Liver (tissue), 9 donors: Measurements from ENCODE around the gene TP53TG5. TPM values are rescaled to one million over a fixed set of nuclear protein-coding genes. Genes with fewer than 3 reads are reported as not detected.

Experiments used
- DNase-seq: peaks from one replicate; pipeline ENCODE4 v3.0.0-alpha.2; 2017; ENCODE audit warnings: low spot score
- H3K27ac ChIP-seq, 2 donors: one replicate each; pipeline ENCODE4 v1.7.0; 2013; ENCODE audit warnings: inconsistent platforms in 2 of 2, low read length in 2 of 2, control low read depth in 1 of 2, low read depth in 1 of 2, mild to moderate bottlenecking in 1 of 2
- H3K27me3 ChIP-seq, 4 donors: one replicate each; pipeline versions ENCODE4 v1.6.1 to v1.7.0; 2013; ENCODE audit warnings: low read length in 3 of 4, inconsistent platforms in 1 of 4, mild to moderate bottlenecking in 1 of 4, moderate library complexity in 1 of 4; ENCODE audit not compliant: control insufficient read depth in 4 of 4, insufficient read depth in 4 of 4
- H3K36me3 ChIP-seq, 4 donors: one replicate each; pipeline versions ENCODE4 v1.6.1 to v1.7.0; 2013; ENCODE audit warnings: low read length in 3 of 4, mild to moderate bottlenecking in 3 of 4, low read depth in 1 of 4, moderate library complexity in 1 of 4; ENCODE audit not compliant: control insufficient read depth in 4 of 4, insufficient read depth in 3 of 4
- H3K4me1 ChIP-seq, 4 donors: one replicate each; pipeline versions ENCODE4 v1.6.1 to v1.7.0; 2013; ENCODE audit warnings: low read length in 3 of 4, mild to moderate bottlenecking in 3 of 4, moderate library complexity in 1 of 4; ENCODE audit not compliant: control insufficient read depth in 4 of 4, insufficient read depth in 4 of 4
- H3K4me3 ChIP-seq, 3 donors: one replicate each; pipeline versions ENCODE4 v1.6.1 to v1.7.0; 2013; ENCODE audit warnings: low read length in 3 of 3, control low read depth in 1 of 3, low read depth in 1 of 3, mild to moderate bottlenecking in 1 of 3
- H3K9ac ChIP-seq, 2 donors: one replicate each; pipeline ENCODE4 v1.7.0; 2013; ENCODE audit warnings: low read length in 2 of 2, mild to moderate bottlenecking in 2 of 2, moderate library complexity in 2 of 2, control low read depth in 1 of 2, low read depth in 1 of 2
- H3K9me3 ChIP-seq, 4 donors: one replicate each; pipeline versions ENCODE4 v1.6.1 to v1.7.0; 2013; ENCODE audit warnings: low read length in 3 of 4; ENCODE audit not compliant: control insufficient read depth in 4 of 4
- EGR1 ChIP-seq, 2 donors: IDR thresholded peaks; 2 replicates each; pipeline ENCODE4 v1.6.1; 2016 to 2018; ENCODE audit warnings: antibody characterized with exemption in 2 of 2, low read depth in 2 of 2
- FOXA1 ChIP-seq: IDR thresholded peaks from 2 replicates; pipeline ENCODE4 v1.6.1; 2016; ENCODE audit warnings: antibody characterized with exemption
- GABPA ChIP-seq, 2 donors: IDR thresholded peaks in 1 of 2; conservative IDR thresholded peaks in 1 of 2; 2 replicates each; pipeline ENCODE4 v1.6.1; 2016; ENCODE audit warnings: antibody characterized with exemption in 2 of 2, mild to moderate bottlenecking in 1 of 2, moderate library complexity in 1 of 2
- HNF4G ChIP-seq: IDR thresholded peaks from 2 replicates; pipeline ENCODE4 v1.6.1; 2016; ENCODE audit warnings: antibody characterized with exemption
- NR2F2 ChIP-seq: IDR thresholded peaks from 2 replicates; pipeline ENCODE4 v1.6.1; 2016; ENCODE audit warnings: antibody characterized with exemption
- RAD21 ChIP-seq, 2 donors: IDR thresholded peaks; 2 replicates each; pipeline ENCODE4 v1.6.1; 2016; ENCODE audit warnings: antibody characterized with exemption in 2 of 2, mild to moderate bottlenecking in 2 of 2
- RXRA ChIP-seq, 2 donors: IDR thresholded peaks; 2 replicates each; pipeline ENCODE4 v1.6.1; 2017 to 2018; ENCODE audit warnings: antibody characterized with exemption in 2 of 2, mild to moderate bottlenecking in 1 of 2
- SP1 ChIP-seq: IDR thresholded peaks from 2 replicates; pipeline ENCODE4 v1.6.1; 2018; ENCODE audit warnings: antibody characterized with exemption, mild to moderate bottlenecking
- YY1 ChIP-seq: IDR thresholded peaks from 2 replicates; pipeline ENCODE4 v1.6.1; 2016; ENCODE audit warnings: antibody characterized with exemption, mild to moderate bottlenecking
- WGBS: extraction: QIAGEN DNeasy Blood & Tissue Kit; methylation state at CpG from one replicate; pipeline ENCODE4 v1.1.7; 2013; 5-methylcytosine and 5-hydroxymethylcytosine counted together
- polyA plus RNA-seq, 2 donors: library from polyadenylated mRNA; stranded (reverse) in 1 of 2; unstranded in 1 of 2; fragments of 200-250 nt in 1 of 2; fragments of >200 nt in 1 of 2; fragmentation: Nextera tagmentation in 1 of 2; extraction: Ambion mirVana in 1 of 2; gene quantifications; one replicate each; pipeline versions ENCODE4 v1.2.1 to v1.2.3, GENCODE V29; 2013 to 2015
- total RNA-seq, 2 donors: library from RNA; depleted of rRNA; stranded (reverse); fragments of >200 nt; gene quantifications; one replicate each; pipeline ENCODE4 v1.2.3, GENCODE V29; 2014
- TF ChIP-seq, protein P1 (sequence below): IDR thresholded peaks from 2 replicates; pipeline ENCODE4 v1.6.1; 2016; ENCODE audit warnings: antibody characterized with exemption, mild to moderate bottlenecking
- TF ChIP-seq, protein P2 (sequence below): fragments of 150-350 bp; IDR thresholded peaks from 2 replicates; pipeline ENCODE4 v1.5.1; 2017; ENCODE audit warnings: improper control_type of control experiment, low read depth, low read length; ENCODE audit not compliant: missing input control
- TF ChIP-seq, protein P3 (sequence below): IDR thresholded peaks from 2 replicates; pipeline ENCODE4 v1.6.1; 2016; ENCODE audit warnings: antibody characterized with exemption
- TF ChIP-seq, protein P4 (sequence below): IDR thresholded peaks from 2 replicates; pipeline ENCODE4 v1.6.1; 2016; ENCODE audit warnings: antibody characterized with exemption
- TF ChIP-seq, protein P5 (sequence below): IDR thresholded peaks from 2 replicates; pipeline ENCODE4 v1.6.1; 2016; ENCODE audit warnings: antibody characterized with exemption
- donor health status: healthy.
- donor health status: healthy.
- donor health status: healthy.
- donor health status: healthy.
- donor health status: healthy.

Gene TP53TG5
- total and polyA plus RNA-seq, 4 donors: not detected

DNA sequence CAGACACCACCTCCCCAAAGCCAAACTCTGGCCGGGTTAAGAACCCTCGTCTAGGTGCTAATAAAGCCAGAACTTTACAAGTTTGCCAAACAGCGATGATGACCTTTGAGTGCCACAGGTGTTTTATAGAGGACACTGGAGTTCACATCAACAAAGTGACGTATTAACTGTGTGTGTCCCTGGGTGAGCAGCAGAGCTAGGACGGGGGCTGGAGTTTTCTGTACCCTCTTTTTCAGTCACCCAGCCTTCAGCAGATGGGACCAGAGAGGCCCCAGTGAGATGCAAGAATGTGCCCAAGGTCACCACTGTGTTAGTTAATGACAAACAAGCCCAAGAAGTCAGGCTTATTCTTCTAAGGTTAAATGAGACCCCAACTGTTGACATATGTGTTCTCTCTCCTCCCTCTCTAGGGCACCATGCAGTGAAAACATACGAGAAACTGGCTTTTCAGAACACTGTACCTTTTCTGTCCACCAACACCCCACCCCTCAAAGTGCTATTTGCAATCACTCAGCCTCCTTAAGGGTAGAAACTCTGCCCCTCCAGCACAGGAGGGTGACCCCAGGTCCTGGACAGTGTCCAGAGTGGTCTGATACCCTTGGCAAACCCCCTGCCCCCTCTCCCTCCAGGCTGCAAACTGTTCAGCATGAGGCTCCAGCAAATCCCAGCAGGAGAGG is 35.1 kb downstream of the TP53TG5 start:
- Histone ChIP-seq H3K27me3 (no peaks in the 10 kb centered on the region), H3K4me1 (peaks cover 23 to 68% (median 39%) of the 10 kb centered on the region in 4 donors), H3K9ac (peak overlapping the region; percentile 57 to 99), H3K36me3 (peaks cover 0 to 13% (median 0%) of the 10 kb centered on the region in 4 donors), H3K4me3 (peak overlapping the region; percentile 40 to 96 (median 45)), H3K9me3 (no peaks in the 10 kb centered on the region), H3K27ac (peak overlapping the region; percentile 81 to 97)
- DNase-seq: peak; percentile 53
- 23% methylated on average over 6 of the region's 6 CpGs for WGBS
- TF ChIP-seq RXRA (IDR thresholded peaks at IDR 0.05) (peak in 1 of 2 donors; percentile 70), SP1 (peak; percentile 19), HNF4G (no peak), YY1 (no peak), RAD21 (IDR thresholded peaks at IDR 0.05) (no peak), EGR1 (IDR thresholded peaks at IDR 0.05; ENCODE audit: low read depth in 2 of 2) (no peak), FOXA1 (no peak), NR2F2 (no peak), GABPA (IDR thresholded peaks at IDR 0.05 in 1 of 2, conservative IDR thresholded peaks at IDR 0.05 in 1 of 2) (no peak)
- TF ChIP-seq, protein P1, sequence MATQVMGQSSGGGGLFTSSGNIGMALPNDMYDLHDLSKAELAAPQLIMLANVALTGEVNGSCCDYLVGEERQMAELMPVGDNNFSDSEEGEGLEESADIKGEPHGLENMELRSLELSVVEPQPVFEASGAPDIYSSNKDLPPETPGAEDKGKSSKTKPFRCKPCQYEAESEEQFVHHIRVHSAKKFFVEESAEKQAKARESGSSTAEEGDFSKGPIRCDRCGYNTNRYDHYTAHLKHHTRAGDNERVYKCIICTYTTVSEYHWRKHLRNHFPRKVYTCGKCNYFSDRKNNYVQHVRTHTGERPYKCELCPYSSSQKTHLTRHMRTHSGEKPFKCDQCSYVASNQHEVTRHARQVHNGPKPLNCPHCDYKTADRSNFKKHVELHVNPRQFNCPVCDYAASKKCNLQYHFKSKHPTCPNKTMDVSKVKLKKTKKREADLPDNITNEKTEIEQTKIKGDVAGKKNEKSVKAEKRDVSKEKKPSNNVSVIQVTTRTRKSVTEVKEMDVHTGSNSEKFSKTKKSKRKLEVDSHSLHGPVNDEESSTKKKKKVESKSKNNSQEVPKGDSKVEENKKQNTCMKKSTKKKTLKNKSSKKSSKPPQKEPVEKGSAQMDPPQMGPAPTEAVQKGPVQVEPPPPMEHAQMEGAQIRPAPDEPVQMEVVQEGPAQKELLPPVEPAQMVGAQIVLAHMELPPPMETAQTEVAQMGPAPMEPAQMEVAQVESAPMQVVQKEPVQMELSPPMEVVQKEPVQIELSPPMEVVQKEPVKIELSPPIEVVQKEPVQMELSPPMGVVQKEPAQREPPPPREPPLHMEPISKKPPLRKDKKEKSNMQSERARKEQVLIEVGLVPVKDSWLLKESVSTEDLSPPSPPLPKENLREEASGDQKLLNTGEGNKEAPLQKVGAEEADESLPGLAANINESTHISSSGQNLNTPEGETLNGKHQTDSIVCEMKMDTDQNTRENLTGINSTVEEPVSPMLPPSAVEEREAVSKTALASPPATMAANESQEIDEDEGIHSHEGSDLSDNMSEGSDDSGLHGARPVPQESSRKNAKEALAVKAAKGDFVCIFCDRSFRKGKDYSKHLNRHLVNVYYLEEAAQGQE: no peak
- TF ChIP-seq, protein P2, sequence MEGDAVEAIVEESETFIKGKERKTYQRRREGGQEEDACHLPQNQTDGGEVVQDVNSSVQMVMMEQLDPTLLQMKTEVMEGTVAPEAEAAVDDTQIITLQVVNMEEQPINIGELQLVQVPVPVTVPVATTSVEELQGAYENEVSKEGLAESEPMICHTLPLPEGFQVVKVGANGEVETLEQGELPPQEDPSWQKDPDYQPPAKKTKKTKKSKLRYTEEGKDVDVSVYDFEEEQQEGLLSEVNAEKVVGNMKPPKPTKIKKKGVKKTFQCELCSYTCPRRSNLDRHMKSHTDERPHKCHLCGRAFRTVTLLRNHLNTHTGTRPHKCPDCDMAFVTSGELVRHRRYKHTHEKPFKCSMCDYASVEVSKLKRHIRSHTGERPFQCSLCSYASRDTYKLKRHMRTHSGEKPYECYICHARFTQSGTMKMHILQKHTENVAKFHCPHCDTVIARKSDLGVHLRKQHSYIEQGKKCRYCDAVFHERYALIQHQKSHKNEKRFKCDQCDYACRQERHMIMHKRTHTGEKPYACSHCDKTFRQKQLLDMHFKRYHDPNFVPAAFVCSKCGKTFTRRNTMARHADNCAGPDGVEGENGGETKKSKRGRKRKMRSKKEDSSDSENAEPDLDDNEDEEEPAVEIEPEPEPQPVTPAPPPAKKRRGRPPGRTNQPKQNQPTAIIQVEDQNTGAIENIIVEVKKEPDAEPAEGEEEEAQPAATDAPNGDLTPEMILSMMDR: no peak
- TF ChIP-seq, protein P3, sequence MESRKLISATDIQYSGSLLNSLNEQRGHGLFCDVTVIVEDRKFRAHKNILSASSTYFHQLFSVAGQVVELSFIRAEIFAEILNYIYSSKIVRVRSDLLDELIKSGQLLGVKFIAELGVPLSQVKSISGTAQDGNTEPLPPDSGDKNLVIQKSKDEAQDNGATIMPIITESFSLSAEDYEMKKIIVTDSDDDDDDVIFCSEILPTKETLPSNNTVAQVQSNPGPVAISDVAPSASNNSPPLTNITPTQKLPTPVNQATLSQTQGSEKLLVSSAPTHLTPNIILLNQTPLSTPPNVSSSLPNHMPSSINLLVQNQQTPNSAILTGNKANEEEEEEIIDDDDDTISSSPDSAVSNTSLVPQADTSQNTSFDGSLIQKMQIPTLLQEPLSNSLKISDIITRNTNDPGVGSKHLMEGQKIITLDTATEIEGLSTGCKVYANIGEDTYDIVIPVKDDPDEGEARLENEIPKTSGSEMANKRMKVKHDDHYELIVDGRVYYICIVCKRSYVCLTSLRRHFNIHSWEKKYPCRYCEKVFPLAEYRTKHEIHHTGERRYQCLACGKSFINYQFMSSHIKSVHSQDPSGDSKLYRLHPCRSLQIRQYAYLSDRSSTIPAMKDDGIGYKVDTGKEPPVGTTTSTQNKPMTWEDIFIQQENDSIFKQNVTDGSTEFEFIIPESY: no peak
- TF ChIP-seq, protein P4, sequence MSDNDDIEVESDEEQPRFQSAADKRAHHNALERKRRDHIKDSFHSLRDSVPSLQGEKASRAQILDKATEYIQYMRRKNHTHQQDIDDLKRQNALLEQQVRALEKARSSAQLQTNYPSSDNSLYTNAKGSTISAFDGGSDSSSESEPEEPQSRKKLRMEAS: no peak
- TF ChIP-seq, protein P5, sequence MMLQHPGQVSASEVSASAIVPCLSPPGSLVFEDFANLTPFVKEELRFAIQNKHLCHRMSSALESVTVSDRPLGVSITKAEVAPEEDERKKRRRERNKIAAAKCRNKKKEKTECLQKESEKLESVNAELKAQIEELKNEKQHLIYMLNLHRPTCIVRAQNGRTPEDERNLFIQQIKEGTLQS: peak; percentile 28
